Gastrocnemius medialis (tissue), 4 donors: ENCODE data around the gene PTPN23.

Experiments
- POLR2A ChIP-seq, 2 donors: fragments of 450-650 bp; IDR thresholded peaks; one replicate each; pipeline ENCODE4 v1.6.1; 2017; ENCODE audit warnings: antibody characterized with exemption in 2 of 2, mild to moderate bottlenecking in 2 of 2, moderate library complexity in 2 of 2
- TF ChIP-seq, protein P1 (sequence below), 5 experiments: fragments of 450-650 bp in 3 of 5; fragments of 200-600 bp in 2 of 5; sonication (generic) in 2 of 5; IDR thresholded peaks in 4 of 5; conservative IDR thresholded peaks in 1 of 5; 1 replicate in 4 of 5; 2 replicates in 1 of 5; pipeline ENCODE4 v1.5.1; 2016 to 2019; ENCODE audit warnings: antibody characterized with exemption in 5 of 5, mild to moderate bottlenecking in 3 of 5, moderate library complexity in 3 of 5

DNA sequence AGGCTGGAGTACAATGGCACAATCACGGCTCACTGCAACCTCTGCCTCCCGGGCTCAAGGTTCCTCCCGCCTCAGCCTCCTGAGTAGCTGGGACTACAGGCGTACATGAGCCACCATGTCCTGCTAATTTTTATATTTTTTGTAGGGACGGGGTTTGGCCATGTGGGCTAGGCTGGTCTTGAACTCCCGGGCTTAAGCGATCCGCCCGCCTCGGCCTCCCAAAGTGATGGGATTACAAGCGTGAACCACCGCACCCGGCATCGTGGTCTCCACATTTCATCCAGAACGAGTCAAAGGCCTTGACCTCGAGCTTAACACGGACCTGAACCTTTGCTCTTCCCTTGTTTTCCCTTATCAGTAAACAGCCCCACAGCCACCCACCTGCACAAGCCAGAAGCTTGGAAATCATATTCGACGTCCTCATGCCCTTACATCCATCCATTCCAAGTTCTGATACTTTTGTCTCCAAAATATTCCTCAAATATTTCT, 1.4 kb upstream of the PTPN23 start:
- no peak for TF ChIP-seq POLR2A (IDR thresholded peaks at IDR 0.05)
- TF ChIP-seq, protein P1, sequence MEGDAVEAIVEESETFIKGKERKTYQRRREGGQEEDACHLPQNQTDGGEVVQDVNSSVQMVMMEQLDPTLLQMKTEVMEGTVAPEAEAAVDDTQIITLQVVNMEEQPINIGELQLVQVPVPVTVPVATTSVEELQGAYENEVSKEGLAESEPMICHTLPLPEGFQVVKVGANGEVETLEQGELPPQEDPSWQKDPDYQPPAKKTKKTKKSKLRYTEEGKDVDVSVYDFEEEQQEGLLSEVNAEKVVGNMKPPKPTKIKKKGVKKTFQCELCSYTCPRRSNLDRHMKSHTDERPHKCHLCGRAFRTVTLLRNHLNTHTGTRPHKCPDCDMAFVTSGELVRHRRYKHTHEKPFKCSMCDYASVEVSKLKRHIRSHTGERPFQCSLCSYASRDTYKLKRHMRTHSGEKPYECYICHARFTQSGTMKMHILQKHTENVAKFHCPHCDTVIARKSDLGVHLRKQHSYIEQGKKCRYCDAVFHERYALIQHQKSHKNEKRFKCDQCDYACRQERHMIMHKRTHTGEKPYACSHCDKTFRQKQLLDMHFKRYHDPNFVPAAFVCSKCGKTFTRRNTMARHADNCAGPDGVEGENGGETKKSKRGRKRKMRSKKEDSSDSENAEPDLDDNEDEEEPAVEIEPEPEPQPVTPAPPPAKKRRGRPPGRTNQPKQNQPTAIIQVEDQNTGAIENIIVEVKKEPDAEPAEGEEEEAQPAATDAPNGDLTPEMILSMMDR (IDR thresholded peaks at IDR 0.05 in 4 of 5, conservative IDR thresholded peaks at IDR 0.05 in 1 of 5) = no peak
